ENCODE data around the gene KCNJ10.

- TF ChIP-seq, protein P1, sequence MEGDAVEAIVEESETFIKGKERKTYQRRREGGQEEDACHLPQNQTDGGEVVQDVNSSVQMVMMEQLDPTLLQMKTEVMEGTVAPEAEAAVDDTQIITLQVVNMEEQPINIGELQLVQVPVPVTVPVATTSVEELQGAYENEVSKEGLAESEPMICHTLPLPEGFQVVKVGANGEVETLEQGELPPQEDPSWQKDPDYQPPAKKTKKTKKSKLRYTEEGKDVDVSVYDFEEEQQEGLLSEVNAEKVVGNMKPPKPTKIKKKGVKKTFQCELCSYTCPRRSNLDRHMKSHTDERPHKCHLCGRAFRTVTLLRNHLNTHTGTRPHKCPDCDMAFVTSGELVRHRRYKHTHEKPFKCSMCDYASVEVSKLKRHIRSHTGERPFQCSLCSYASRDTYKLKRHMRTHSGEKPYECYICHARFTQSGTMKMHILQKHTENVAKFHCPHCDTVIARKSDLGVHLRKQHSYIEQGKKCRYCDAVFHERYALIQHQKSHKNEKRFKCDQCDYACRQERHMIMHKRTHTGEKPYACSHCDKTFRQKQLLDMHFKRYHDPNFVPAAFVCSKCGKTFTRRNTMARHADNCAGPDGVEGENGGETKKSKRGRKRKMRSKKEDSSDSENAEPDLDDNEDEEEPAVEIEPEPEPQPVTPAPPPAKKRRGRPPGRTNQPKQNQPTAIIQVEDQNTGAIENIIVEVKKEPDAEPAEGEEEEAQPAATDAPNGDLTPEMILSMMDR (conservative IDR thresholded peaks at IDR 0.05 in 1 of 2, IDR thresholded peaks at IDR 0.05 in 1 of 2; ENCODE audit: extremely low read depth in 1 of 2, insufficient read depth in 1 of 2, low read depth in 1 of 2, low read length in 2 of 2): no peak
- no peak for TF ChIP-seq EZH2 (IDR thresholded peaks at IDR 0.05; ENCODE audit: borderline replicate concordance, low read length)
Measured at GRCh38 chr1:159981351-159982055, 88.5 kb downstream of the KCNJ10 start.
